Lower lobe of right lung (tissue), 2 donors: ENCODE results near the gene SLC6A18. TPM values are rescaled to one million over a fixed set of nuclear protein-coding genes. Genes with fewer than 3 reads are reported as not detected.

Source experiments
- ATAC-seq, 2 donors: fragments of 200-7000 bp; cut with Tn5 transposase; one replicate each; pipeline ENCODE4 v1.9.1; 2020 to 2022; ENCODE audit warnings: mild to moderate bottlenecking in 2 of 2, moderate library complexity in 2 of 2
- DNase-seq: peaks from one replicate; pipeline ENCODE4 v3.0.0-alpha.2; 2020
- H3K27ac ChIP-seq: fragments of 200-600 bp; one replicate; pipeline ENCODE4 v1.8.0; 2022
- H3K27me3 ChIP-seq: fragments of 200-600 bp; one replicate; pipeline ENCODE4 v1.8.0; 2022; ENCODE audit warnings: low read depth
- H3K36me3 ChIP-seq: fragments of 200-600 bp; one replicate; pipeline ENCODE4 v1.8.0; 2022; ENCODE audit warnings: mild to moderate bottlenecking
- H3K4me1 ChIP-seq: fragments of 200-600 bp; one replicate; pipeline ENCODE4 v1.8.0; 2022
- H3K4me3 ChIP-seq: fragments of 200-600 bp; one replicate; pipeline ENCODE4 v1.8.0; 2022; ENCODE audit warnings: mild to moderate bottlenecking
- H3K9me3 ChIP-seq: fragments of 200-600 bp; one replicate; pipeline ENCODE4 v1.8.0; 2022
- intact Hi-C: fragments of 100-400 bp; cut with DNase I; formaldehyde crosslinking; loops from one replicate; pipeline ENCODE4 v1.11.0; 2022
- total RNA-seq: library from RNA; stranded (reverse); fragmentation: NEBNext Ultra II Directional; extraction: Animal tissue kit (Norgen Biotek cat#: 25700); gene quantifications from one replicate; pipeline ENCODE4 v1.2.1, GENCODE V29; 2021
- TF ChIP-seq, protein P1 (sequence below): fragments of 200-600 bp; IDR thresholded peaks from one replicate; pipeline ENCODE4 v1.8.0; 2022; ENCODE audit warnings: antibody characterized with exemption, mild to moderate bottlenecking
- donor health status: DM: no; HTN: yes; CAD: no; lungs with severe emphysema.

SLC6A18 gene
- total RNA-seq, 1 donor from 2014 or later, result not detected

DNA sequence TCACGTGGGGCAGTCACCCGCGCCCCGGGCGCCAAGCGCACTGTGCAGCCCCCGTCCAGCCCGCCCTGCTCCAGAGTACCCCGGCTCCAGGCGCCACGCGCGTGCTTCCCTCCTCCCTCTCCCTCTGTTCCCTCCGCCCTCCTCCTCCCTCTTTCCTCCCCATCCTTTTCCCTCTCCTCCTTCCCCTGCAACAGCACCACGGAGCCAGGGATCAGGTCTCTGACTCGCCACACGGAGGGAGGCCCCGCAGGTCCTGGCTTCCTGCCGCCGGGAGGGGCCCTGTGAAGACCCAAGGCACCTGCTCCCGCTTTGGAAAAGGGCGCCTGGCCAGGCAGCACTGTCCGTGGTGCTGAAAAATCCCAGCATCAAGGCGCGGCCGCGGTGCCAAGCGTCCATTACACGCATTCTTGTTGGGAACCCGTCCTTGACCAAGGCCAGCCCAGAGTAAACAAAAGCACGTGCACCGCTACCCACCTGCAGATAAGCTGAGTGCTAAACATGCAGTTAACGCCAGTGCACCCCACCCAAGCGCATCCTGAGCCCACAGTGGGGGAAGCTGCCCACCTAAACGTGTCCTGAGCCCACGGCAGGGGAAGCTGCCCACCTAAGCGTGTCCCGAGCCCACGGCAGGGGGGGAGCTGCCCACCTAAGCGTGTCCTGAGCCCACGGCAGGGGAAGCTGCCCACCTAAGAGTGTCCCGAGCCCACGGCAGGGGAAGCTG, 21.7 kb downstream of the SLC6A18 start:
- Histone ChIP-seq H3K36me3 (no peaks in the 10 kb centered on the region), H3K4me1 (no peaks in the 10 kb centered on the region), H3K27ac (no peak overlapping the region), H3K4me3 (no peak overlapping the region), H3K9me3 (no peaks in the 10 kb centered on the region), H3K27me3 (peaks cover 50% of the 10 kb centered on the region)
- intact Hi-C loops, result no loop called here
- TF ChIP-seq, protein P1, sequence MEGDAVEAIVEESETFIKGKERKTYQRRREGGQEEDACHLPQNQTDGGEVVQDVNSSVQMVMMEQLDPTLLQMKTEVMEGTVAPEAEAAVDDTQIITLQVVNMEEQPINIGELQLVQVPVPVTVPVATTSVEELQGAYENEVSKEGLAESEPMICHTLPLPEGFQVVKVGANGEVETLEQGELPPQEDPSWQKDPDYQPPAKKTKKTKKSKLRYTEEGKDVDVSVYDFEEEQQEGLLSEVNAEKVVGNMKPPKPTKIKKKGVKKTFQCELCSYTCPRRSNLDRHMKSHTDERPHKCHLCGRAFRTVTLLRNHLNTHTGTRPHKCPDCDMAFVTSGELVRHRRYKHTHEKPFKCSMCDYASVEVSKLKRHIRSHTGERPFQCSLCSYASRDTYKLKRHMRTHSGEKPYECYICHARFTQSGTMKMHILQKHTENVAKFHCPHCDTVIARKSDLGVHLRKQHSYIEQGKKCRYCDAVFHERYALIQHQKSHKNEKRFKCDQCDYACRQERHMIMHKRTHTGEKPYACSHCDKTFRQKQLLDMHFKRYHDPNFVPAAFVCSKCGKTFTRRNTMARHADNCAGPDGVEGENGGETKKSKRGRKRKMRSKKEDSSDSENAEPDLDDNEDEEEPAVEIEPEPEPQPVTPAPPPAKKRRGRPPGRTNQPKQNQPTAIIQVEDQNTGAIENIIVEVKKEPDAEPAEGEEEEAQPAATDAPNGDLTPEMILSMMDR, result no peak
- no peak for DNase-seq
- peak; percentile 34 to 39 for ATAC-seq

DNA sequence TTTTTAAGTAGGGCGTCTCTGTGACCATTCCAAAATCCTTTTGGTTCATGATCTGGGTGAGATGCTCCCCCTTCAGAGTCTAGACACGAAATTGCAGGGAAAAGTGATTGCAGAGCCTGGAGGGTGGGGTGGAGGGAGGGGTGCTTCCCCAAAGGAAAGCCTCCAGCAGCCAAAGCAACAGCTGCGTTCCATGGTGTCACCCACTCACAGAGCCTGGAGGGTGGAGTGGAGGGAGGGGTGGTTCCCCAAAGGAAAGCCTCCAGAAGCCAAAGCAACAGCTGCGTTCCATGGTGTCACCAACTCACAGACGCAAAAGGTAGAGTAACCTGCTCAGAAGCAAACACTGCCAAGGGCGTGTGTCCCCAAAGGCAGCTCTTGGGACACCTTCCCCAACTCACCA, 22.6 kb downstream of the SLC6A18 start:
- H3K4me3 ChIP-seq, result no peak overlapping the region
- H3K4me1 ChIP-seq, result no peaks in the 10 kb centered on the region
- ATAC-seq (no peak), DNase-seq (no peak)
- peaks cover 47% of the 10 kb centered on the region for H3K27me3 ChIP-seq
- H3K27ac ChIP-seq, result no peak overlapping the region
- no peaks in the 10 kb centered on the region for H3K36me3 ChIP-seq
- H3K9me3 ChIP-seq, result no peaks in the 10 kb centered on the region
- TF ChIP-seq, protein P1, result no peak
- intact Hi-C loops, result no loop called here

DNA sequence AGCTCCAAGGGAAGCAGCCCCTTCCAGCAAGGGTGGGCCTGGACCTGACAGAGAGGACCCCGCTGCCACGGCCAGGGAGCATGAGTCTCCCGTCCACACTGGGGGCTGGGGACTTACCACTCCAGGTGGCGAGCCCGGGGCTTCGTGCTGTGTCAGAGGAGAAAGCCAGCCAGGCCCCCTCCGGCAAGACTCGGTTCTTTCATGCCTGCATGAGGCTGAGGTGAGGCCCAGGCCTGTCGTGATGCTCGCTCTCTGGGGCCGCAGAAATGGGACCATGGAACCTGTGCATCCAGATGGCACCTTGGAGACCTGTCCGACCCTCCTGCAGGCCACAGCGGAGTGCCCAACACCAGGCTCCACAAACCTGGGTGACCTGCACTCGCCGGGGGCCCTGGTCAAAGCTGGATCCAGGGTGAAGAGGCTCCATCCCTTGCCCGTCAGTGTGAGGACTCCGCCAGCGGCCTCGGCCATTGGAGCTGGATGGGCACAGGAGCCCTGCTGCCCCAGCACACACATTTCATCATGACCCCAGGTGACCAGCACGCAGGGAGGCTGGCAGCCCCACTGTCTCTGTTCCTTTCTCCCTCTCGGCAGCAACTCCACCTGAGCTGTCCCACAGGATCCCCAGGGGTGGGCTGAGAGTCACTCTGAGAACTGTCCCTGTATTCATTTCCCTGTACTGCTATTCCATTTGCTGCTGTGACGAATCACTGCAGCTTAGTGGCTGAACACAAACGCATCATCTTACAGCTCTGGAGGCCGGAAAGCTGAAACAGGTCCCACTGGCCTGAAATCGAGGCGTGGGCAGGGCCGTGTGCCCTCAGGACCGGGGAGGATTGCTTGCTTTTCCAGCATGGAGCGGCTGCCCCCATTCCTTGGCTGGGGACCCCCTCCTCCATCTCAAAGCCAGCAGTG, 24.4 kb downstream of the SLC6A18 start:
- H3K27ac ChIP-seq, result no peak overlapping the region
- H3K4me3 ChIP-seq, result no peak overlapping the region
- H3K4me1 ChIP-seq, result no peaks in the 10 kb centered on the region
- no peaks in the 10 kb centered on the region for H3K9me3 ChIP-seq
- H3K27me3 ChIP-seq, result peaks cover 36% of the 10 kb centered on the region
- intact Hi-C loops, result no loop called here
- TF ChIP-seq, protein P1, result no peak
- no peaks in the 10 kb centered on the region for H3K36me3 ChIP-seq
- no peak for ATAC-seq
- DNase-seq, result no peak

DNA sequence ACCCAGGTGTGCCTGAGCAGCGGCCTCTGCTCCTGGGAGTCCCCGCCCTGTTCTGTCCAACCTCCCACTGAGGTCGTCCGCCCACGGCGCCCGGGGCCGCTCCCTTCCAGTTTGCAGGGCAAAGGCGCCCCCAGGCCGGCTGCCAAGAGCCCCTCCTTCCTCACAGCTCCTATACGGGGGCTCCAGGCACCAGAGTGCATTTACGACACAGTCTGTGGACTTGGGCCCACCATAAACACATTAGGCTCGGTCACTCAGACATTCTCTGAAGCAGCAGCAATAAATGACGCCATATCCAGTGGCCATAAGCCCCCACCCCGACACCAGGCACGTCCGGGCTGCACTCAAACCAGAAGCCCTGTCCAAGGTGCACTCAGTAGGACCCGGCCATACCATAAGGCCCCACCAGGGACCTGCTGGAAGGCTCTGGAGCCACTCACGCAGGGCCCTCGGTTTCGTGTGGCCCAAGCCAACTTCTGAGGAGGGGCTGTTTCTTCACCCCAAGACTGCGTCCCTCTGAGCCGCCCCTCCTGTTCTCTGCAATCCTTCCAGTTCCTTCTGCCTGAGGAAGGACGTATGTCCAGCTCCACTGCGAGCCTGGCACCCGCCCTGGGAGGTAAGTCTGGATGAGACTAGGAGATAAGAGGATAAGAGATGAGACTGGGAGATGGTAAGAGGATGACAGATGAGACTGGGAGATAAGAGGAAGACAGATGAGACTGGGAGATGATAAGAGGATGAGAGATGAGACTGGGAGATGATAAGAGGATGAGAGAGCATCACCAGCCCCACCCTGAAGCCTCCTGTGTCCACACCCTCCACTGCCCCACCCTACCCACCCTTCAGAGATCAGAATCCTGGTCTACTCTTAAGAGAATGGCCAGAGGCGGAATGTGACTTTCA, 26.7 kb downstream of the SLC6A18 start:
- H3K4me1 ChIP-seq, result no peaks in the 10 kb centered on the region
- DNase-seq (no peak), ATAC-seq (no peak)
- no peak overlapping the region for H3K27ac ChIP-seq
- peaks cover 15% of the 10 kb centered on the region for H3K27me3 ChIP-seq
- no peak overlapping the region for H3K4me3 ChIP-seq
- TF ChIP-seq, protein P1, result no peak
- intact Hi-C loops, result no loop called here
- no peaks in the 10 kb centered on the region for H3K36me3 ChIP-seq
- no peaks in the 10 kb centered on the region for H3K9me3 ChIP-seq

DNA sequence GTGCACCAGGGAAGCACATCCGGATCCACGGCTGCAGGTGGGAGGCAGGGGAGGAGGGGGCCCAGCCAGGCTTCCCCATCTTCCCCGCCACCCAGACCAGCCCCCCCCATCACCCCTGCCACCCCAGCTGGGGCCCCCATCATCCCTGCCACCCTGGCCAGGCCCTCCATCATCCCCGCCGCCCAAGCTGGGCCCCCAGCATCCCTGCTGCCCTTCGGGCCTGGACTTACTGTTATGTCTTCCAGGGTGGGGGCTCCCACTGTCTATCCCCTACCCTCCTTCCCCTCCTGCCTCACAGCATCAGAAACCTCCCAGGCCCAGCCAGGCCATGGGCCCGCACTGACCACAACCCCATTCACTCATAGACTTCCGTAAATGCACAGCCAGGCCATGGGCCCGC, 27.5 kb downstream of the SLC6A18 start:
- DNase-seq, result no peak
- Histone ChIP-seq H3K27me3 (peaks cover 9% of the 10 kb centered on the region), H3K4me3 (no peak overlapping the region), H3K36me3 (no peaks in the 10 kb centered on the region), H3K9me3 (no peaks in the 10 kb centered on the region), H3K4me1 (no peaks in the 10 kb centered on the region), H3K27ac (no peak overlapping the region)
- intact Hi-C loops, result no loop called here
- TF ChIP-seq, protein P1, result no peak
- ATAC-seq, result no peak
